Vagina (tissue), 2 donors: ENCODE measurements around the gene SLBP.

Experiments
- POLR2A ChIP-seq, 2 donors: fragments of 450-650 bp; IDR thresholded peaks; one replicate each; pipeline ENCODE4 v1.6.1; 2017; ENCODE audit warnings: antibody characterized with exemption in 2 of 2, mild to moderate bottlenecking in 2 of 2, moderate library complexity in 2 of 2
- POLR2AphosphoS5 ChIP-seq, 2 donors: sonication (generic); formaldehyde crosslinking; IDR thresholded peaks; one replicate each; pipeline ENCODE4 v1.9.0; 2017; ENCODE audit warnings: antibody characterized with exemption in 2 of 2, mild to moderate bottlenecking in 2 of 2, low read depth in 1 of 2; ENCODE audit not compliant: insufficient read depth in 1 of 2
- TF ChIP-seq, protein P1 (sequence below), 3 experiments: fragments of 450-650 bp in 2 of 3; fragments of 200-600 bp in 1 of 3; sonication (generic) in 1 of 3; IDR thresholded peaks; one replicate each; pipeline ENCODE4 v1.5.1; 2017 to 2019; ENCODE audit warnings: antibody characterized with exemption in 3 of 3, mild to moderate bottlenecking in 2 of 3, moderate library complexity in 2 of 3

DNA sequence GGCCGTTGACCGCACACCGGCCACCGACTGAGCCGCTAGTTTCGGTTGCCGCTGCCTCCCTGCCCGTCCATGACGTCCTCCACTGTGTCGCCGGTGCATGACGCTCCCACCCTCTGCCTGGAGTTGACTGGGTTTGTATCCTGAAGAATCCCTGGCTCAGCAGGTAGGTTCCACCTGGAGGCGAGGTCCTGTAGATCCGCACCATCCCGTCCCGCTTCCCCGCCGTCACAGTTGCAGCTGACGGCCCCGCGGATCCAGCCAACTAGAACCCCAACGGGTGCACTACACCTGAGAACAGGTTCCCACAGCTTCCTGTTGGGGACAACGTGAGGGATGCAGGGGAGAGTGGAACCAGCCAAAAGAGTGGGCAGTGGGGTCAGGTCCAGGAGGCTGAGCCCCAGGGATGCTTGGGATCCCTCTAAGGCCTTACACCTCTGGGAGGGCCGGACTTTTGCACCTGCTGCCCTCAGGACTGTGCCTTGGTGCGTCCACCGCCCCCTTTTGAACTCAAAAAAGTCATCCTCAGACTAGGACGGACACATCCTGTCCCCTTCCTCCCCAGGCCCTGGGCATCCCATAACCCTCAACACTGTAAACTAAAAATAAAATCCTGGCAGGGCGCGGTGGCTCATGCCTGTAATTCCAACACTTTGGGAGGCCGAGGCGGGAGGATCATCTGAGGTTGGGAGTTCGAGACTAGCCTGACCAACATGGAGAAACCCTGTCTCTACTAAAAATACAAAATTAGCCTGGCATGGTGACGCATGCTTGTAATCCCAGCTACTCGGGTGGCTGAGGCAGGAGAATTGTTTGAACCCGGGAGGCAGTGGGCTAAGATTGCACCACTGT, 1.1 kb upstream of the SLBP start:
- no peak for TF ChIP-seq POLR2A (IDR thresholded peaks at IDR 0.05)
- TF ChIP-seq, protein P1, sequence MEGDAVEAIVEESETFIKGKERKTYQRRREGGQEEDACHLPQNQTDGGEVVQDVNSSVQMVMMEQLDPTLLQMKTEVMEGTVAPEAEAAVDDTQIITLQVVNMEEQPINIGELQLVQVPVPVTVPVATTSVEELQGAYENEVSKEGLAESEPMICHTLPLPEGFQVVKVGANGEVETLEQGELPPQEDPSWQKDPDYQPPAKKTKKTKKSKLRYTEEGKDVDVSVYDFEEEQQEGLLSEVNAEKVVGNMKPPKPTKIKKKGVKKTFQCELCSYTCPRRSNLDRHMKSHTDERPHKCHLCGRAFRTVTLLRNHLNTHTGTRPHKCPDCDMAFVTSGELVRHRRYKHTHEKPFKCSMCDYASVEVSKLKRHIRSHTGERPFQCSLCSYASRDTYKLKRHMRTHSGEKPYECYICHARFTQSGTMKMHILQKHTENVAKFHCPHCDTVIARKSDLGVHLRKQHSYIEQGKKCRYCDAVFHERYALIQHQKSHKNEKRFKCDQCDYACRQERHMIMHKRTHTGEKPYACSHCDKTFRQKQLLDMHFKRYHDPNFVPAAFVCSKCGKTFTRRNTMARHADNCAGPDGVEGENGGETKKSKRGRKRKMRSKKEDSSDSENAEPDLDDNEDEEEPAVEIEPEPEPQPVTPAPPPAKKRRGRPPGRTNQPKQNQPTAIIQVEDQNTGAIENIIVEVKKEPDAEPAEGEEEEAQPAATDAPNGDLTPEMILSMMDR (IDR thresholded peaks at IDR 0.05): no peak
- peak in 1 of 2 donors; percentile 65 for TF ChIP-seq POLR2AphosphoS5 (IDR thresholded peaks at IDR 0.05; ENCODE audit: insufficient read depth in 1 of 2, low read depth in 1 of 2)
